HUES6 (cell line): ENCODE measurements around the gene ARL14EP.

Experiments
- H3K27ac ChIP-seq: 2 replicates; pipeline ENCODE4 v1.7.0; 2013; ENCODE audit warnings: low read depth, mild to moderate bottlenecking, low read length, inconsistent platforms
- H3K27me3 ChIP-seq: 2 replicates; pipeline ENCODE4 v1.6.1; 2013; ENCODE audit warnings: low read length; ENCODE audit not compliant: control insufficient read depth, insufficient read depth
- H3K36me3 ChIP-seq: 2 replicates; pipeline ENCODE4 v1.6.1; 2013; ENCODE audit warnings: low read length; ENCODE audit not compliant: control insufficient read depth, insufficient read depth
- H3K4me1 ChIP-seq: 2 replicates; pipeline ENCODE4 v1.6.1; 2013; ENCODE audit warnings: low read length; ENCODE audit not compliant: control insufficient read depth, insufficient read depth
- H3K4me3 ChIP-seq: 2 replicates; pipeline ENCODE4 v1.5.1; 2013; ENCODE audit warnings: low read depth, low read length
- H3K9ac ChIP-seq: one replicate; pipeline ENCODE4 v1.6.1; 2013; ENCODE audit warnings: mild to moderate bottlenecking, low read length
- H3K9me3 ChIP-seq: 2 replicates; pipeline ENCODE4 v1.6.1; 2013; ENCODE audit warnings: low read depth, low read length; ENCODE audit not compliant: control insufficient read depth, insufficient read depth

The ARL14EP gene

GRCh38 chr11:30326906-30327305, 4.0 kb downstream of the ARL14EP start:
- Histone ChIP-seq H3K9ac (no peak overlapping the region), H3K4me1 (no peaks in the 10 kb centered on the region), H3K27ac (no peak overlapping the region), H3K4me3 (no peak overlapping the region), H3K36me3 (peaks cover 15% of the 10 kb centered on the region), H3K9me3 (no peaks in the 10 kb centered on the region), H3K27me3 (no peaks in the 10 kb centered on the region)

- peaks cover 31% of the 10 kb centered on the region for H3K36me3 ChIP-seq
- H3K4me1 ChIP-seq, result no peaks in the 10 kb centered on the region
- no peak overlapping the region for H3K9ac ChIP-seq
- H3K27me3 ChIP-seq, result no peaks in the 10 kb centered on the region
- H3K4me3 ChIP-seq, result no peak overlapping the region
- no peak overlapping the region for H3K27ac ChIP-seq
- no peaks in the 10 kb centered on the region for H3K9me3 ChIP-seq
These were observed 5.8 kb downstream of the ARL14EP start for GRCh38 chr11:30328681-30329080.

GRCh38 chr11:30329150-30329940, 6.4 kb downstream of the ARL14EP start:
- Histone ChIP-seq H3K27me3 (no peaks in the 10 kb centered on the region), H3K9ac (no peak overlapping the region), H3K4me1 (no peaks in the 10 kb centered on the region), H3K27ac (no peak overlapping the region), H3K9me3 (no peaks in the 10 kb centered on the region), H3K4me3 (no peak overlapping the region), H3K36me3 (peaks cover 38% of the 10 kb centered on the region)

GRCh38 chr11:30333405-30333804, 10.5 kb downstream of the ARL14EP start:
- H3K36me3 ChIP-seq, result peaks cover 74% of the 10 kb centered on the region
- no peaks in the 10 kb centered on the region for H3K4me1 ChIP-seq
- H3K9me3 ChIP-seq, result no peaks in the 10 kb centered on the region
- no peaks in the 10 kb centered on the region for H3K27me3 ChIP-seq
- H3K27ac ChIP-seq, result no peak overlapping the region
- H3K4me3 ChIP-seq, result no peak overlapping the region
- H3K9ac ChIP-seq, result no peak overlapping the region

DNA sequence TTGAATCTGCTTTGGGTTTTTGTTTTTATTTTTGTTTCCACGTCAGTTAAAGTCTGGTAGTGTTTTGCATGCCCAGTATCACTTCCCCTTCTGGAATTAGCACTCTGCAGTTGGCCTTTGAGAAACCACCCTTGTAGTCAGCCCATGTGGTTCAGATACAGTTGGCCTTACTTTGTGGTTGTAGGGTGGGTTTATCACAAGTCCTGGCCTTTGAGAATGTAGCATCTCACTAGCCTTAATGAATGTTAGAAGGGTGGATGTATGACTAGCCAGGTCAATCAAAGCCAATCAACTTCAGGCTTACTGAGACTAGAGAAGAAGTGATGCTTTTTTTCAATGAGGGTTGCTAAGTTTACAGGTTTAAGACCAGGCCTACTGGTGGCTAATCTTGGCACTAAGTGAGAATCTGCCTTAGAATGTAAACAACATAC, 19.8 kb downstream of the ARL14EP start:
- no peak overlapping the region for H3K27ac ChIP-seq
- H3K36me3 ChIP-seq, result peaks cover 9% of the 10 kb centered on the region; the same call in 1 of the 2 replicates
- no peak overlapping the region for H3K4me3 ChIP-seq
- H3K27me3 ChIP-seq, result no peaks in the 10 kb centered on the region
- H3K9me3 ChIP-seq, result no peaks in the 10 kb centered on the region
- H3K4me1 ChIP-seq, result no peaks in the 10 kb centered on the region
- H3K9ac ChIP-seq, result no peak overlapping the region

GRCh38 chr11:30344085-30344484, 21.2 kb downstream of the ARL14EP start:
- Histone ChIP-seq H3K36me3 (0 out of 2 replicates have a peak, but pooled peaks cover 4% of the 10 kb centered on the region), H3K4me1 (no peaks in the 10 kb centered on the region), H3K9me3 (peaks cover 6% of the 10 kb centered on the region; the same call in 1 of the 2 replicates), H3K9ac (no peak overlapping the region), H3K27ac (no peak overlapping the region), H3K4me3 (no peak overlapping the region), H3K27me3 (no peaks in the 10 kb centered on the region)

DNA sequence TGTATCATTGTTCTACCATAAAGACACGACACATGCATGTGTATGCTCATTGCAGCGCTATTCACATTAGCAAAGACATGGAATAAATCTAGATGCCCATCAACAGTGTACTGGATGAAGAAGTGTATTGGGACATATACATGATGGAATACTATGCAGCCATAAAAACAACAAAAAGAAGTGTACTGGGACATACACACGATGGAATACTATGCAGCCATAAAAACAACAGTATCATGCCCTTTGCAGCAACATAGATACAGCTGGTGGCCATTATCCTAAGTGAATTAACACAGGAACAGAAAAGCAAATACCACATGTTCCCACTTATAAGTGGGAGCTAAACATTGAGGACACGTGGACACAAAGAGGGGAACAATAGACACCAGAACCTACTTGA, 22.7 kb downstream of the ARL14EP start:
- no peaks in the 10 kb centered on the region for H3K27me3 ChIP-seq
- no peaks in the 10 kb centered on the region for H3K4me1 ChIP-seq
- no peak overlapping the region for H3K4me3 ChIP-seq
- H3K36me3 ChIP-seq, result no peaks in the 10 kb centered on the region
- H3K27ac ChIP-seq, result no peak overlapping the region
- peaks cover 6% of the 10 kb centered on the region; the same call in 1 of the 2 replicates for H3K9me3 ChIP-seq
- no peak overlapping the region for H3K9ac ChIP-seq

DNA sequence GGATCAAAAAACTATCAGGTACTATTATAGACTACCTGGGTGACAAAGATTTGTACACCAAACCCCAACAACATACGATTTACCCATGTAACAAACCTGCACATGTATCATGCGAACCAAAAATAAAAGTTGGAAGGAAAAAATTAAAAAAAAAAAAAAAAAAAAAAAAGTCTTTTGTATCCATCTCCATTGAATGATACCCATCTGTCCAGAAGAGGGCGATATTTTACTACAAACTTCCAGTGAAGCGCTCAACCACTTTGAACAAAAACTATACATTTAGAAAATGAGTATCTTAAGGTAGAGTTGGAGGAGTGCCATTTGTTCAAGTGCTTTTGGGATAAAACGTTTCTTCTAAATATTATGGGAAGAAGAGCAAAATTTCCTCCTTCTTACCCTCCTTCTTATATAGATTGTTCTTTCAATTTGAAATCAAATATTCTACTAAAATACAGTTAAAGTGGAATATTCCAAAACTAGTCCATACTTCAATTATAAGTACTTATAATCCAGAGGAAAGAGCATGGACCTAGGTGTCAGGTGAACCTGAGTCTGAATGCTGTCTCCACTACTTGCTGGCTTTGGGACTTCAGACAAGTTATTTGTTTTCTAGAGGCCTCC, 23.3 kb downstream of the ARL14EP start:
- no peak overlapping the region for H3K9ac ChIP-seq
- no peak overlapping the region for H3K27ac ChIP-seq
- H3K27me3 ChIP-seq, result no peaks in the 10 kb centered on the region
- no peaks in the 10 kb centered on the region for H3K4me1 ChIP-seq
- peaks cover 6% of the 10 kb centered on the region; the same call in 1 of the 2 replicates for H3K9me3 ChIP-seq
- H3K36me3 ChIP-seq, result no peaks in the 10 kb centered on the region
- H3K4me3 ChIP-seq, result no peak overlapping the region

DNA sequence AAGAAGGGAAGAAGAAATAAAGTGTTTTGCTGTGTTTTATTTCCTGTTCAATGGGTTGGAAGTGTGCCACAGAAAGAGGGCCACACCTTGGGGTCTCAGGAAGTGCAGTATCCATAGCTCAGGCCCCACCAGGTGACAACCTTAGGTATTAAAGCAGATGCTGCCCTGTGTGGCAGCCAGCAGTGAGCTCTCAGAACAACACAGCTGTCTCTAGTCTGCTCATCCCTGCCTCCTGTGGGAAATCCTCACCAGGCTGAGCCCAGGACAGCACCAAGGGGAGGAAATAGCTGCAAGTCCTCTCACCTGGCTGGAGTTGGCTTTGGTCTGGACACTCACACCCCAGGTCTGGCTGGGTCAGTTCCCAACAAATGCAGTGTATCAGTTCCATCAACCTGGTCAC, 25.1 kb downstream of the ARL14EP start:
- Histone ChIP-seq H3K9ac (no peak overlapping the region), H3K36me3 (no peaks in the 10 kb centered on the region), H3K27ac (no peak overlapping the region), H3K4me1 (no peaks in the 10 kb centered on the region), H3K4me3 (no peak overlapping the region), H3K9me3 (peaks cover 6% of the 10 kb centered on the region; the same call in 1 of the 2 replicates), H3K27me3 (no peaks in the 10 kb centered on the region)

- Histone ChIP-seq H3K36me3 (no peaks in the 10 kb centered on the region), H3K27me3 (no peaks in the 10 kb centered on the region), H3K27ac (no peak overlapping the region), H3K4me3 (no peak overlapping the region), H3K9ac (no peak overlapping the region), H3K9me3 (peaks cover 6% of the 10 kb centered on the region; the same call in 1 of the 2 replicates), H3K4me1 (no peaks in the 10 kb centered on the region)
These were observed 27.0 kb downstream of the ARL14EP start for GRCh38 chr11:30349885-30350284.

GRCh38 chr11:30350384-30350783, 27.5 kb downstream of the ARL14EP start:
- Histone ChIP-seq H3K4me1 (no peaks in the 10 kb centered on the region), H3K36me3 (no peaks in the 10 kb centered on the region)

More at GRCh38 chr11:30350384-30350783, 27.5 kb downstream of the ARL14EP start:
- no peak overlapping the region for H3K27ac ChIP-seq
- peaks cover 10% of the 10 kb centered on the region; the same call in 1 of the 2 replicates for H3K9me3 ChIP-seq
- no peak overlapping the region for H3K4me3 ChIP-seq
- no peaks in the 10 kb centered on the region for H3K27me3 ChIP-seq
- H3K9ac ChIP-seq, result no peak overlapping the region
